CD14-positive monocyte (primary cell): ENCODE measurements around the gene RHEB. TPM values are rescaled to one million over a fixed set of nuclear protein-coding genes. Genes with fewer than 3 reads are reported as not detected.

ENCODE experiments used
- DNase-seq, 3 donors: peaks; one replicate each; pipeline ENCODE4 v3.0.0-alpha.2; 2011 to 2022
- H2AFZ ChIP-seq: 2 replicates; pipeline ENCODE4 v1.6.0; 2012; ENCODE audit warnings: mild to moderate bottlenecking, low read depth, low read length, inconsistent platforms; ENCODE audit not compliant: insufficient read depth, poor library complexity, severe bottlenecking
- H3K27ac ChIP-seq, 2 donors: 1 replicate in 1 of 2; 2 replicates in 1 of 2; pipeline ENCODE4 v1.5.1; 2012 to 2013; ENCODE audit warnings: low read length in 2 of 2, control low read depth in 1 of 2, inconsistent platforms in 1 of 2, low read depth in 1 of 2, mild to moderate bottlenecking in 1 of 2
- H3K27me3 ChIP-seq, 2 donors: one replicate each; pipeline versions ENCODE4 v1.6.0 to v1.6.1; 2011 to 2013; ENCODE audit warnings: low read length in 2 of 2; ENCODE audit not compliant: control insufficient read depth in 2 of 2, insufficient read depth in 2 of 2
- H3K36me3 ChIP-seq, 2 donors: replicated peaks in 1 of 2; 1 replicate in 1 of 2; 2 replicates in 1 of 2; pipeline versions ENCODE4 v1.5.1 to v1.6.1; 2012 to 2013; ENCODE audit warnings: low read length in 2 of 2, control low read depth in 1 of 2, inconsistent platforms in 1 of 2, mild to moderate bottlenecking in 1 of 2; ENCODE audit not compliant: insufficient read depth in 2 of 2, control insufficient read depth in 1 of 2
- H3K4me1 ChIP-seq, 2 donors: 1 replicate in 1 of 2; 2 replicates in 1 of 2; pipeline versions ENCODE4 v1.5.1 to v1.6.1; 2012 to 2013; ENCODE audit warnings: low read length in 2 of 2, control low read depth in 1 of 2, inconsistent platforms in 1 of 2, mild to moderate bottlenecking in 1 of 2, moderate library complexity in 1 of 2; ENCODE audit not compliant: insufficient read depth in 2 of 2, control insufficient read depth in 1 of 2
- H3K4me2 ChIP-seq: replicated peaks from 2 replicates; pipeline ENCODE3; 2012; ENCODE audit warnings: low read length, moderate library complexity, mild to moderate bottlenecking; ENCODE audit not compliant: poor library complexity, severe bottlenecking; ENCODE audit errors: extremely low read depth
- H3K4me3 ChIP-seq, 3 experiments: fragments of 200-600 bp in 1 of 3; sonication (generic) in 1 of 3; replicated peaks in 1 of 3; 1 replicate in 2 of 3; 2 replicates in 1 of 3; pipeline ENCODE4 v1.5.1; 2011 to 2013; ENCODE audit warnings: low read length in 3 of 3, mild to moderate bottlenecking in 3 of 3, control low read depth in 2 of 3, low read depth in 2 of 3, inconsistent platforms in 1 of 3, moderate library complexity in 1 of 3
- H3K79me2 ChIP-seq: 2 replicates; pipeline ENCODE4 v1.6.0; 2012; ENCODE audit warnings: mild to moderate bottlenecking, control low read depth, inconsistent platforms, low read length, moderate library complexity; ENCODE audit not compliant: insufficient read depth
- H3K9ac ChIP-seq: 2 replicates; pipeline ENCODE4 v1.6.0; 2017; ENCODE audit warnings: low read length, mild to moderate bottlenecking; ENCODE audit not compliant: insufficient read depth, poor library complexity, severe bottlenecking
- H3K9me3 ChIP-seq, 2 donors: replicated peaks in 1 of 2; 1 replicate in 1 of 2; 2 replicates in 1 of 2; pipeline versions ENCODE4 v1.5.1 to v1.6.1; 2012 to 2013; ENCODE audit warnings: low read length in 2 of 2, control low read depth in 1 of 2; ENCODE audit not compliant: control insufficient read depth in 1 of 2, insufficient read depth in 1 of 2
- H4K20me1 ChIP-seq: 2 replicates; pipeline ENCODE4 v1.6.0; 2012; ENCODE audit warnings: mild to moderate bottlenecking, low read length, control low read depth, moderate library complexity; ENCODE audit not compliant: insufficient read depth
- H3K27ac Mint-ChIP-seq, 7 donors: one replicate each; pipeline ENCODE4 v1.8.0; 2020; ENCODE audit warnings: mild to moderate bottlenecking in 7 of 7, mixed read lengths in 7 of 7, moderate library complexity in 6 of 7, inconsistent platforms in 2 of 7
- H3K27me3 Mint-ChIP-seq, 3 donors: one replicate each; pipeline ENCODE4 v1.8.0; 2021 to 2022; ENCODE audit warnings: low read depth in 3 of 3, mild to moderate bottlenecking in 3 of 3, mixed read lengths in 3 of 3, moderate library complexity in 3 of 3, inconsistent platforms in 1 of 3
- H3K36me3 Mint-ChIP-seq, 2 donors: one replicate each; pipeline ENCODE4 v1.8.0; 2020; ENCODE audit warnings: mixed read lengths in 2 of 2, inconsistent platforms in 1 of 2, mild to moderate bottlenecking in 1 of 2
- H3K4me1 Mint-ChIP-seq: one replicate; pipeline ENCODE4 v1.8.0; 2020; ENCODE audit warnings: mild to moderate bottlenecking, mixed read lengths
- H3K4me3 Mint-ChIP-seq, 2 donors: one replicate each; pipeline ENCODE4 v1.8.0; 2020; ENCODE audit warnings: mild to moderate bottlenecking in 2 of 2, mixed read lengths in 2 of 2, moderate library complexity in 1 of 2
- H3K9me3 Mint-ChIP-seq, 7 donors: one replicate each; pipeline ENCODE4 v1.8.0; 2020 to 2022; ENCODE audit warnings: mixed read lengths in 7 of 7, mild to moderate bottlenecking in 6 of 7, moderate library complexity in 6 of 7, inconsistent platforms in 2 of 7
- CTCF ChIP-seq: fragments of 200-600 bp; IDR thresholded peaks from one replicate; pipeline ENCODE4 v1.8.0; 2022; ENCODE audit warnings: antibody characterized with exemption, mild to moderate bottlenecking
- WGBS: methylation state at CpG from one replicate; pipeline ENCODE4 v1.1.5; 2013; ENCODE audit warnings: missing lambda C conversion rate; ENCODE audit not compliant: insufficient coverage; 5-methylcytosine and 5-hydroxymethylcytosine counted together
- intact Hi-C, 2 donors: fragments of 100-400 bp; cut with micrococcal nuclease; formaldehyde crosslinking; loops; one replicate each; pipeline versions ENCODE4 v1.15.0 to v1.15.1; 2023
- polyA plus RNA-seq, 3 donors: library from polyadenylated mRNA; depleted of rRNA in 1 of 3; unstranded in 2 of 3; stranded (reverse) in 1 of 3; fragments of 300-500 nt in 2 of 3; fragments of >200 nt in 1 of 3; fragmentation: Illumina TruSeq in 2 of 3; gene quantifications; 1 replicate in 2 of 3; 2 replicates in 1 of 3; pipeline ENCODE4 v1.2.3, GENCODE V29; 2012 to 2021

RHEB gene
- polyA plus RNA-seq, 3 donors = 20.4 to 96.1 (median 95.8) TPM

DNA sequence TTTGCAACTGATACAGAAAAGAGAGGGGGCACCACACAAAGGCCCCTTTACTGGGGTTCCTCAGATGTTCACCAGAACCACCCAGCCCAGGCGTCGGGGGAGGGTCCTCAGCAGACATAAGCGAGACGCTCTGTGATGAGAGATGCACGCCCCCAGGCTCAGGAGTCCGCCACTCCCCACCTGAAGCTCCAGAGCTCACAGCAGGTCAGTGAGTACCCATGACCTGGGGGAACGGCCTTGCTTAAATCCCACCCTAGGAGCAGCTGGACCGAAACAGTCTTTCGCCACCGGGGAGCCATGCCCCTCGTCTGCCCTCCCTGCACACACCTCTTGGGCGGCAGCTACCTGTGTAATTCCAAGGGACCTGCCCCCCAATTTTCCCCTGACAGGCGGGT is 82.5 kb downstream of the RHEB start:
- intact Hi-C loops = no loop called here

DNA sequence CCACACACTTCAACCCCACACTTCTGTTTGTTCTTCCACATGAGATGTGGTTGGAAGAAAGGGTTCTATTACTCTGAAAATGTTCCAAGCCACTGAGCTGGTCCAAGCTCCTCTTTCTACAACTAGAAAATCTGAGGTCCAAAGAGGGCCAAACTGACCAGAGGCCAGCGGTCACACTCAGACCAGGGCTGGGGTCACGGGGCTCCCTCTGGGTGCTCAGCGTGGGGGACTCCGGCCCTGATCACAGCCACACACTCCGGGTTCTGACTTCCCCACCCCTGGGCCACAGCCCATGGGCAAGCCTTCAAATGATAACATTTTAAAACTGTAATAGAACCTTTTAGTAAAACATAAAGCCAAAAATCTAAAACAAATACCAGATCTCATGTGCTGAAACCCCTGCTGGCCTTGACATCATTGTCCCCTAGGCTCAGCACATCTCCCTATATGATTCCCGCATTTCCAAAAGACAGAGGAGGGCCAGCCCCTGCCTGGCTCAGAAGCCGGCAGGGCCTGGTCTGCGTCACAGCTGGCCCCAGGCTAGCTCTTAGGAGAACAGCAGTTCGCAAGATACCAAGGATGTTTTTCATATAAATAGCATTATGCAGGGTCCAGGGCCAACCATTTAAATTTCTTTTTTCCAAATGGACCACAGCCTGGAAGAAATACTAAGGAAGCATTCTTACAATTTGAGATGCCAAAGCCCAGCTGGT is 83.1 kb downstream of the RHEB start:
- Histone ChIP-seq H3K9ac (no peak overlapping the region), H3K79me2 (no peaks in the 10 kb centered on the region), H2AFZ (no peak overlapping the region), H3K9me3 (no peaks in the 10 kb centered on the region), H3K4me3 (no peak overlapping the region), H3K4me2 (no peak overlapping the region), H3K27ac (no peak overlapping the region), H3K36me3 (no peaks in the 10 kb centered on the region), H3K4me1 (peaks cover 12 to 16% of the 10 kb centered on the region in 2 donors), H4K20me1 (no peaks in the 10 kb centered on the region), H3K27me3 (peaks cover 5 to 22% of the 10 kb centered on the region in 2 donors)
- no peaks in the 10 kb centered on the region for H3K36me3 Mint-ChIP-seq
- no peak for TF ChIP-seq CTCF
- peaks cover 28% of the 10 kb centered on the region for H3K4me1 Mint-ChIP-seq
- no peak for DNase-seq
- peaks cover 21 to 29% (median 25%) of the 10 kb centered on the region in 3 donors for H3K27me3 Mint-ChIP-seq
- WGBS = 100% methylated on average over 5 of the region's 9 CpGs
- H3K4me3 Mint-ChIP-seq = no peak overlapping the region
- no peak overlapping the region for H3K27ac Mint-ChIP-seq
- intact Hi-C loops = no loop called here
- H3K9me3 Mint-ChIP-seq = peaks cover 0 to 4% (median 0%) of the 10 kb centered on the region in 7 donors

More for the DNA sequence above, 82.5 kb downstream of the RHEB start:
- no peaks in the 10 kb centered on the region for H3K9me3 ChIP-seq
- H3K4me1 ChIP-seq = peaks cover 13 to 19% of the 10 kb centered on the region in 2 donors
- H3K4me3 ChIP-seq = no peak overlapping the region
- no peaks in the 10 kb centered on the region for H3K36me3 ChIP-seq
- no peak overlapping the region for H3K27ac Mint-ChIP-seq
- no peak overlapping the region for H3K4me2 ChIP-seq
- H3K27me3 Mint-ChIP-seq = peaks cover 21 to 32% (median 25%) of the 10 kb centered on the region in 3 donors
- no peak for TF ChIP-seq CTCF
- H3K79me2 ChIP-seq = no peaks in the 10 kb centered on the region
- H3K4me1 Mint-ChIP-seq = peaks cover 32% of the 10 kb centered on the region
- 96% methylated on average over 12 of the region's 13 CpGs for WGBS
- H3K9me3 Mint-ChIP-seq = peaks cover 0 to 4% (median 0%) of the 10 kb centered on the region in 7 donors
- peaks cover 5 to 22% of the 10 kb centered on the region in 2 donors for H3K27me3 ChIP-seq
- no peak overlapping the region for H3K9ac ChIP-seq
- no peak for DNase-seq
- no peaks in the 10 kb centered on the region for H4K20me1 ChIP-seq
- H2AFZ ChIP-seq = no peak overlapping the region
- no peak overlapping the region for H3K27ac ChIP-seq
- H3K36me3 Mint-ChIP-seq = no peaks in the 10 kb centered on the region
- H3K4me3 Mint-ChIP-seq = no peak overlapping the region
